HG02852 (cell line): Measurements from ENCODE around the gene THADA.

ENCODE experiments used
- ATAC-seq: cut with Tn5 transposase; IDR thresholded peaks from one replicate; pipeline ENCODE4 v1.9.1; 2021; ENCODE audit warnings: mild to moderate bottlenecking, moderate library complexity; ENCODE audit not compliant: unreplicated experiment

THADA gene

DNA sequence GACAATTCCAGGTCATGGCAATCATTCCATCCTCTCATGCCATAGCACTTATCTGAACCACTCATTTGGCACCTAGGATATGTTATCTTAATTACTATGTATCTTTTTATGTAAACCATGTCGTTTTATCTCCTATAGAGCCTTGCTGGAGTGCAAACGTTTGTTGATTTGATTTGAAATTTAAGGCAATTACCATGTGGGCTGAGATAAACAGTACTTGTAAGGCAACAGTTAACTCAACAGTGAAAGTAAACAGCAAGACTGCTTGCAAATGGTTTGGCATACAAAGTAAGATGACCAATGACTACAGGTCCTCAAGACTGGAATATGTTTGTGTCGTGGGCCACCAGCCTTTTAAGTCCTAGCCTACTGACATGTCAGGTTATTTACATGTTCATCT lies 235.7 kb downstream of the THADA start:
- no peak for ATAC-seq

- no peak for ATAC-seq
Measured at GRCh38 chr2:43358410-43359201, 237.2 kb downstream of the THADA start.

- no peak for ATAC-seq
Measured at GRCh38 chr2:43356774-43357173, 239.1 kb downstream of the THADA start.

GRCh38 chr2:43355399-43355798 lies 240.4 kb downstream of the THADA start:
- no peak for ATAC-seq

GRCh38 chr2:43349904-43350303 lies 245.9 kb downstream of the THADA start:
- no peak for ATAC-seq

DNA sequence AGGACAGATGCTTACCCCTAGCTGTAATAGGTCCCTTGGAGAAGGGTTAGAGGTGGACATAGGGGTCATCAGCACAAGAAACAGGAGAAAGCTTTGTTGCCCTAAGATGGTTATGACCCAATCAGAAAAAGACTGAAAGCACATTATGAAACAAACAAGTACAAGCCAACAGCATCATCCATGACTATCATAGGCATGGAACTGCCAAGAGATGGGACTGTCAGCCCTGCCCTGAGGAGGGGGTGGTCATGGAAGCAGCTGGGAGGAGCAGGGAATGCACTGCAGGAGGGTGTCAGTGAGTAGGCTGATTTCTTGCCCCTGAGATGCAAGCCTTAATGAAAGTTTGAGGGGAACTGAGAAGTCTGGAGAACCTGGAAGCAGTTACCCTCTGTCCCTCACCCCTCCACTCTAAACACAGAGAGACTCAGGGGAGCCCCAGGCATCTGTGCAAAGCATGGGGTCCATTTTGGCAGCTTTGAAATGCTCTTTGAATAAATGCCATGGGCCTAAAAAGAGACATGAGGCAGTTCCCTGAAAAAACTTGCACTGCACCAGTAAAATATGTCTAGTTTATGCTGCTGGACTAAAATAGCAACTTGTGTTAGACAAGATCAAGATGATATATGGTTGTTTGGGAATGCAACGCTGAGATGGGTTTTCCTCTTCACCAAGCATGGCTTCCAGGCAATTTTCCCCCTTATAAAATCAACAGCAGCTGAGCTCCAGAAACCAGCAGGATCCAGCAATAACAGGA lies 246.8 kb downstream of the THADA start:
- no peak for ATAC-seq

DNA sequence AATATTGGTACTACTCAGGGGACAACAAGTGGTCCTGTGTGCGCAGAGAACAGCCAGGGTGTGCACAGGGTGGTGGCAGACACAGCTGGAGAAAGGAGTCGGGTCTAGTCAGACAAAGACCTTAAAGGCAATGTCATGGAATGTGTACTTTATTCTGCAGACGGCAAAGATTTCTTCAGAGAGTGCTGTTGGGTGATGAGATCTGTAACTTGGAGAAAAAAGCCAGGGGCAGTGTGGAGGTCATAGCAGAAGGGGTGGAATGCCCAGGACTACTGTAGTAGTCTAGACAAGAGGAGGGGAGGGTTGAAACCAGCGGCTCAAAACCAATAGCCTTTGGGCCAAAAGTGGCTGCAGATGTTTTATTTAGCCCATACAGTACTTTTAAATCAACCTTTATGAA lies 248.1 kb downstream of the THADA start:
- no peak for ATAC-seq

DNA sequence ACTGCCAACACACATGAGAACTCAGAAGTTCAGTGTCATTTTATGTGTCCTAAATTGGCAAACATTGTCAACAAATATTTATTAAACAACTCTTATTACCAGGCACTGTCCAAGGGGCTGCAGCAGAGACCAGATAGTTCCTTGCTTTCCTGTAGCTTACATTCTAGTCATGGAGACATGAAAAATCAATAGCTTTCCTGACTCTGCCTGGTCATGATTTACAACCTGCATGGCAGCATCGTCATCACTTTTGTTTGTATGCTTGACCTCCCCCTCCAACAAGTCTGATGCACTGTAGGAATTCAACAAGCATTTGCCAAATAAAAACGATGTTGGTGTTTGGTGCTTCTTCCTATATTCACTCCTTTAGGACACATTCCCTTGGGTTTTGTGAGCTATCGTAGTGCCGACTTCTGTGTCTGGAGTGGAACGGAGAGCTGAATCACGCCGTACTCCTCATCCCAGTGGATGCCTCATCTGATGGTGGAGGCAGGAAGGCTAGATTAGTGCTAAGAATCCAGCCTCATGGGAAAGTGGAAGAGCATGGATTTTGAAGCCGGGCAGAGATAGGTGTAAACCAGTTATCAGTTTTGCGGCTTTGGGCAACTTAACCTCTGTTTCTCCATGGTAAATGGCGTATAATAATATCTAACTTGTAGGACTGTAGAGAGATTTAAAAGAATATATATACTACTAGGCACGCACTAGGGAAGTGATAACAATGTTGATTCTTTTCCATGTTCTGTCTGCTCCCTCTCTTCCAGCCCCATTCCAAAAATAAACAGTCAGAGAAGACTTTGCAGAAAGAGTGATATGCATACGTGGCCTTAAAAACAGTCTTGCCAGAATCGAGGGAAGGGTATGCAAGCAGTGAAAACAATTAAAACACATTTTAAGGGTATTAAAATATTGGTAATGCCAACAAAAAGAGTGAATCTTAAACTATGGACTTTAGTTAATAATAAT lies 249.0 kb downstream of the THADA start:
- ATAC-seq, result no peak

- no peak for ATAC-seq
Measured at GRCh38 chr2:43345872-43346271, 250.0 kb downstream of the THADA start.

DNA sequence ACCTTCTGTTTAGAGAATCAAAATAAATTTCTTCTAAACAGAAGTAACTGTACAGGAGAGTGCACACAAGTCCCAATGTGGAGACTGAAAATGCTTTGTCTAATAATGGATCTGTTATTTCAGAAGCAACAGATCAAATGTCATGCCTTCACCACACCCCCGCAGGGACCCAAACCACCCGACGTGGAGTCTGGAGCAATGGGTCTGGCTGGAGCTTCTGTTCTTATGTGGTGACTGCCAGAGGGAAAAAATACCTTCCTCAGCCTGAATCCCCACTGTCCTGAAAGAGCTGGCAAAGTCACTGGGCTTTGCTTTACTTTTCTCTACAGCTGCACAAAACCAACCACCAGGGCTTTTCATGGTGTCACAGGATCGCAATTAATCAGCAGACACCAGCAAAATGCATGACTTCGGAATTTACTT lies 250.4 kb downstream of the THADA start:
- no peak for ATAC-seq

DNA sequence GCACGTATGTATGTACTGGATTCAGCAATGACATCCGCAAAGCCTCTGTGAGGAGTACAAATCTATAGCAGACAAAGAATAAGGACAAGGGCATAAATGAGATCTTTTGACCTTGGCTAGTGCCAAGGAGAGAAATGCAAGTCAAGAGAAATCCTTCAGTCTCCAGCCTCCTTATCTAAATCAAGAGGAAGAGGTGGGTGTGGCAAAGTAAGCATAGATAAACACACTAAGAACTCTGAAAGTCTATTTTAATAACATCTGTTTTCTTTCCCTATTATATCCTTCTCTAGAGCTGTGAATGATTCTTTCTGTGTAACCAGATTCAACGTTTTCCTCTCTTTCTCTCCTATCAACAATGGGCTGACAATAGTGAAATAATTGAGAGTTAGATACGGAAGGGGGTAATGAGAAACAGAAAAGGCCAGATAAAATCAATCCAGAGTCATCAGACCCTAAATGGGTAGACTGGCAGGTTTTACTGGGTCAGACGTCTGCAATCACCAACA lies 250.9 kb downstream of the THADA start:
- no peak for ATAC-seq

DNA sequence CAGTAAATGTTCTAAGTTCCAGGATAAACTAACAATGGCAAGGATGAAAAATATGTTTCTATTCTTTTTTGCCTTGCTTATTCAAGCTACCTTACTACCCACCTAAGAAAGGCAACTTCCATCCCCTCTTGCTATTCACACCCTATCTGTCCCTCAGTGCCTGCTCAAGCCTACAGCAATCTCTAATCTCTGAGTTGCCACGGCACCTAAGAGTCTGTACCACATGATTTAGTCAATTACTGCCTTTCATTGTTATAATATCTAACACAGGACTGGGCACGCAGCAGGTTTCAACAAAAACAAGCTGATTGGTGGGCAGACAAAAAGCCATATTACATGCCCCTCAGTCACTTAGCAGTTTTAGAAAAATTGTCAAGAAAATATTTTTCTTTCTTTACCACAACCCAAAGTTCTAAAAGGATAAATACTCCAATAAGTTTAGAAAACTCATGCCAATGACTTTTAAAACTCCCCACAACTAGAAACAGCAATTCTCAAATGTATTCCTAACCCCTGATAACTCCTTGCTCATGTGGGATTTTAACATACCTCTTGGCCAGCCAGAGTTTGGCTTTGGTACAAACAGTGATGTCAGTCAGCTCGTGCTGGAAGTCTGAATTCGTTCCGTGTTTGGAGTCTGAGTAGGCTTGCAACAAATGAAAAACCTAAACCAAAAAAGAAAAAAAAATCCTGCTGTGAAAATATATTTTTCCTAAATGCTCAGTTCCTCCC lies 252.1 kb downstream of the THADA start:
- no peak for ATAC-seq

- no peak for ATAC-seq
Measured at GRCh38 chr2:43341959-43342757, 253.7 kb downstream of the THADA start.

- no peak for ATAC-seq
Measured at GRCh38 chr2:43340945-43341356, 254.9 kb downstream of the THADA start.

- ATAC-seq, result no peak
Measured at GRCh38 chr2:43340066-43340465, 255.8 kb downstream of the THADA start.

DNA sequence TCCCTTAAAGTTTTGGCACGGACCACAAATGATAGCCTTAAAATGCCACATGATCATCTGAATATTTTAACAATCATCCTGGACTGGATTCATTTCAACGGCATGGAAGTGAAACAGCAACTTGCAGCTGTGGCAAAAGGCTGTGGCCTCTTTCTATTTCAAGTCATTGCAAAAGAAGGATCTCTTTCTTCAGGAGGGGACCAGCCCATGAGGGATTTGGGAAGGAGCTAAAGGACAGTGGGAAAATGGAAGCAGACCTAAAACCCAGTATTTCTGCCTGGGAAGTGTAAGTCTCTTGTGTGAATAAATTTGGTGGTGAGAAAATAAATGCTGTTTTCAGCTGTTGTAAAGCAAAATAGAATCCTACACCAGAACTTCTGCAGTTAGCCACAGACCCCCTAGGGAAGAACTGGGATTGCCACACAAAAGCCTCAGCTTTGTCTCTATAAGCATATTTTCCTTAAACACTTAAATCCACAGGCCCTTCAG lies 262.1 kb downstream of the THADA start:
- no peak for ATAC-seq

DNA sequence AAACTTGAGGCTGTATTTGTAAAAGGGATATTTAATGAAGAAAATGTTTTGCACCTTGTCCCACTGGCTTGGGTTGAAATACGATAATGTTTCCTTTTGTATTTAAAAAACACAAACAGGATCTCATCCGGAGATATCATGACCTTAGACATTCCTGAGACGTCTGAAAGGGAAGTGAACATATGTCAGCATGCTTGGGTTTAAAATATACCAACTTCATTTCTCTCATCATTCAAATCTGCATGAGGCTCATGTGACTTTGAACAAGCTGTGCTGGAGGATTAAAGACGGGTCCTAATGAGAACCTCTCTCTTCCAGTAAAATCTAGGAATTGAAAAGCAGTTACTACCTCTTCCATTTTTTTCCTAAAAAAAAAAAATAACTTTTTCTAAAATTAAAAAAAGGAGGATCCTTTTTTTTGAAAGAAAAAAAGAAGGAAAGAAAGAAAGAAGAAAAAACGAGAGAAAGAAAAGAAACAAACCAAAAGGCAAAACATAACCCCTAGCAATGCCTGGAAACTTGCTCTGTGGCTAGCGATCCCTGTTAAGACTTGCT lies 262.7 kb downstream of the THADA start:
- no peak for ATAC-seq

- no peak for ATAC-seq
Measured at GRCh38 chr2:43332653-43333052, 263.2 kb downstream of the THADA start.

DNA sequence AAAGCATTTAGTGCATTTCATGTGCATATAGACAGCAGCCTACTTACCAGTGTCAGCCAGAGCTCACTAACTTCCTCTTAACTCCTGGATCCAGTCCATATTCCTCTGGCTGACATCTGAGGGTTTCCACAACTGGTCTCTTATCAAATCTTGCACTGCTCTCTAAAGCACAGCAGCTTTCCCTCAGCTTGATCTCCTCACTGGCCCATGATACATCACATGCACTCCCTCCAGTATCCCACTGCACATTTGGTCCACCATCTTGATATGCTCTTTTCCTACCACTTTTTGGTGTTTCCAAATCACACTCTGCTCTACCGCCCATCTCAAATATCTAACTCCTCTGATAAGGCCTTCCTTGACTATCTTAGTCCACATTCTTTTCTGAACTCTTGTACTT lies 264.4 kb downstream of the THADA start:
- no peak for ATAC-seq
